SK-N-SH (cell line): Measurements from ENCODE around the gene RHBDL1.

Source experiments
- CTCF ChIP-seq: fragments of 200-600 bp; sonication (generic); IDR thresholded peaks from 2 replicates; pipeline ENCODE4 v1.6.1; 2017; ENCODE audit warnings: antibody characterized with exemption, mild to moderate bottlenecking, moderate library complexity
- GATA2 ChIP-seq: sonication (generic); formaldehyde crosslinking; IDR thresholded peaks from 2 replicates; pipeline ENCODE4 v1.5.0; 2020; ENCODE audit warnings: mild to moderate bottlenecking, missing genetic modification reagents
- JUND ChIP-seq: IDR thresholded peaks from 2 replicates; pipeline ENCODE4 v1.4.0; 2012
- RCOR1 ChIP-seq: fragments of 150-350 bp; IDR thresholded peaks from 2 replicates; pipeline ENCODE4 v1.6.1; 2017; ENCODE audit warnings: antibody characterized with exemption, low read length
- SIN3A ChIP-seq: IDR thresholded peaks from 2 replicates; pipeline ENCODE4 v1.6.1; 2012; ENCODE audit warnings: low read depth, mild to moderate bottlenecking, low read length, moderate library complexity, borderline replicate concordance
- TEAD4 ChIP-seq: IDR thresholded peaks from 2 replicates; pipeline ENCODE4 v1.4.0; 2012; ENCODE audit warnings: mild to moderate bottlenecking, borderline replicate concordance; ENCODE audit not compliant: insufficient read depth
- ZBTB33 ChIP-seq: IDR thresholded peaks from 2 replicates; pipeline ENCODE4 v1.4.0; 2012; ENCODE audit warnings: low read depth, borderline replicate concordance

GRCh38 chr16:716200-716568 is 40.7 kb downstream of the RHBDL1 start:
- TF ChIP-seq ZBTB33 = no peak
- TF ChIP-seq JUND = no peak
- TF ChIP-seq CTCF = no peak
- no peak for TF ChIP-seq GATA2 (CRISPR knock-in tag)
- TF ChIP-seq RCOR1 = no peak; the same call in 1 of the 2 replicates
- no peak for TF ChIP-seq SIN3A
- TF ChIP-seq TEAD4 = no peak
